ENCODE measurements around the gene SMARCD3. TPM values are rescaled to one million over a fixed set of nuclear protein-coding genes. Genes with fewer than 3 reads are reported as not detected.

SMARCD3 gene
- total and polyA plus RNA-seq, 9 of the 15 experiments (the other 6 are each of a cell fraction or from before 2014, with no cell fraction given), result 0.43 to 3.6 (median 2.6) TPM

DNA sequence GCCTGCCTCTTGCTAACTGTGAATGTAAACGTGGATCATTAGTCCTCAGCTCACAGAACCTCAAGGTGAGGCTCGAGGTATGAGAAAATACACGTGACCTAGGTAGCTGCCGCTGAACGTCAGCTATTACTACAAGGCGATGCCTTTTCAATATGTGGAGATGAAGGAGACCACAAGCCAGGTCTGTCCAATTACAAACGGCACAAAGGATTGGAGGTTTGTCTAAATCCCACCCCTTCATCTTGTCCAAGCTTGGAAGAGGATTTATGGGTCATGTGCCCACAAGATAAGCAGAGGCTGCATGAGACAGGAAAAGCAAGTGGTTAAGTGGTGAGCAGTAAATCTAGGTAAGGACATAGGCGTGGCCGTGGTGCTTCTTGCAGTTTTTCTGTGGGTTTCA, 41.6 kb downstream of the SMARCD3 start (continued):
- TF ChIP-seq ZNF232 (CRISPR knock-in tag; IDR thresholded peaks at IDR 0.05) (no peak), EP300 (IDR thresholded peaks at IDR 0.05; ENCODE audit: low read length) (peak; percentile 66), CEBPG (CRISPR knock-in tag; IDR thresholded peaks at IDR 0.05) (no peak), CEBPG (tag; conservative IDR thresholded peaks at IDR 0.05 in 1 of 2, IDR thresholded peaks at IDR 0.05 in 1 of 2) (no peak), FUS (optimal IDR thresholded peaks at IDR 0.05; ENCODE audit: low read depth, low read length) (no peak), CCAR2 (IDR thresholded peaks at IDR 0.05; ENCODE audit: low read depth, low read length) (no peak), HOXB6 (CRISPR knock-in tag; IDR thresholded peaks at IDR 0.05; ENCODE audit: borderline replicate concordance) (no peak), SNRNP70 (optimal IDR thresholded peaks at IDR 0.05; ENCODE audit: low read depth, low read length) (no peak), ZNF239 (CRISPR knock-in tag; IDR thresholded peaks at IDR 0.05) (no peak), ATF1 (CRISPR knock-in tag; IDR thresholded peaks at IDR 0.05) (no peak), ATF1 (tag; IDR thresholded peaks at IDR 0.05) (no peak; the same call in 1 of the 2 replicates), MCM3 (IDR thresholded peaks at IDR 0.05) (no peak), MAFF (IDR thresholded peaks at IDR 0.05; ENCODE audit: low read length) (no peak), ZNF408 (CRISPR knock-in tag; IDR thresholded peaks at IDR 0.05; ENCODE audit: low read depth) (no peak), RBM34 (IDR thresholded peaks at IDR 0.05; ENCODE audit: borderline replicate concordance, insufficient read depth, low read length) (no peak), THRAP3 (IDR thresholded peaks at IDR 0.05; ENCODE audit: borderline replicate concordance) (no peak), ZNF354B (CRISPR knock-in tag; IDR thresholded peaks at IDR 0.05) (no peak), SMAD1 (IDR thresholded peaks at IDR 0.05; ENCODE audit: low read depth, low read length, partially characterized antibody) (no peak), PML (IDR thresholded peaks at IDR 0.05; ENCODE audit: low read length) (peak; percentile 84), HNRNPUL1 (IDR thresholded peaks at IDR 0.05; ENCODE audit: low read length) (no peak), HMGN3 (IDR thresholded peaks at IDR 0.05; ENCODE audit: borderline replicate concordance, extremely low read depth, insufficient read length, low read depth, low read length) (no peak), SPI1 (IDR thresholded peaks at IDR 0.05; ENCODE audit: borderline replicate concordance, low read depth, low read length) (no peak)
- TF ChIP-seq, protein P1, sequence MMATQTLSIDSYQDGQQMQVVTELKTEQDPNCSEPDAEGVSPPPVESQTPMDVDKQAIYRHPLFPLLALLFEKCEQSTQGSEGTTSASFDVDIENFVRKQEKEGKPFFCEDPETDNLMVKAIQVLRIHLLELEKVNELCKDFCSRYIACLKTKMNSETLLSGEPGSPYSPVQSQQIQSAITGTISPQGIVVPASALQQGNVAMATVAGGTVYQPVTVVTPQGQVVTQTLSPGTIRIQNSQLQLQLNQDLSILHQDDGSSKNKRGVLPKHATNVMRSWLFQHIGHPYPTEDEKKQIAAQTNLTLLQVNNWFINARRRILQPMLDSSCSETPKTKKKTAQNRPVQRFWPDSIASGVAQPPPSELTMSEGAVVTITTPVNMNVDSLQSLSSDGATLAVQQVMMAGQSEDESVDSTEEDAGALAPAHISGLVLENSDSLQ (IDR thresholded peaks at IDR 0.05), result peak; percentile 97
- TF ChIP-seq, protein P2, sequence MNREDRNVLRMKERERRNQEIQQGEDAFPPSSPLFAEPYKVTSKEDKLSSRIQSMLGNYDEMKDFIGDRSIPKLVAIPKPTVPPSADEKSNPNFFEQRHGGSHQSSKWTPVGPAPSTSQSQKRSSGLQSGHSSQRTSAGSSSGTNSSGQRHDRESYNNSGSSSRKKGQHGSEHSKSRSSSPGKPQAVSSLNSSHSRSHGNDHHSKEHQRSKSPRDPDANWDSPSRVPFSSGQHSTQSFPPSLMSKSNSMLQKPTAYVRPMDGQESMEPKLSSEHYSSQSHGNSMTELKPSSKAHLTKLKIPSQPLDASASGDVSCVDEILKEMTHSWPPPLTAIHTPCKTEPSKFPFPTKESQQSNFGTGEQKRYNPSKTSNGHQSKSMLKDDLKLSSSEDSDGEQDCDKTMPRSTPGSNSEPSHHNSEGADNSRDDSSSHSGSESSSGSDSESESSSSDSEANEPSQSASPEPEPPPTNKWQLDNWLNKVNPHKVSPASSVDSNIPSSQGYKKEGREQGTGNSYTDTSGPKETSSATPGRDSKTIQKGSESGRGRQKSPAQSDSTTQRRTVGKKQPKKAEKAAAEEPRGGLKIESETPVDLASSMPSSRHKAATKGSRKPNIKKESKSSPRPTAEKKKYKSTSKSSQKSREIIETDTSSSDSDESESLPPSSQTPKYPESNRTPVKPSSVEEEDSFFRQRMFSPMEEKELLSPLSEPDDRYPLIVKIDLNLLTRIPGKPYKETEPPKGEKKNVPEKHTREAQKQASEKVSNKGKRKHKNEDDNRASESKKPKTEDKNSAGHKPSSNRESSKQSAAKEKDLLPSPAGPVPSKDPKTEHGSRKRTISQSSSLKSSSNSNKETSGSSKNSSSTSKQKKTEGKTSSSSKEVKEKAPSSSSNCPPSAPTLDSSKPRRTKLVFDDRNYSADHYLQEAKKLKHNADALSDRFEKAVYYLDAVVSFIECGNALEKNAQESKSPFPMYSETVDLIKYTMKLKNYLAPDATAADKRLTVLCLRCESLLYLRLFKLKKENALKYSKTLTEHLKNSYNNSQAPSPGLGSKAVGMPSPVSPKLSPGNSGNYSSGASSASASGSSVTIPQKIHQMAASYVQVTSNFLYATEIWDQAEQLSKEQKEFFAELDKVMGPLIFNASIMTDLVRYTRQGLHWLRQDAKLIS (CRISPR knock-in tag; IDR thresholded peaks at IDR 0.05), result no peak
- TF ChIP-seq, protein P3, sequence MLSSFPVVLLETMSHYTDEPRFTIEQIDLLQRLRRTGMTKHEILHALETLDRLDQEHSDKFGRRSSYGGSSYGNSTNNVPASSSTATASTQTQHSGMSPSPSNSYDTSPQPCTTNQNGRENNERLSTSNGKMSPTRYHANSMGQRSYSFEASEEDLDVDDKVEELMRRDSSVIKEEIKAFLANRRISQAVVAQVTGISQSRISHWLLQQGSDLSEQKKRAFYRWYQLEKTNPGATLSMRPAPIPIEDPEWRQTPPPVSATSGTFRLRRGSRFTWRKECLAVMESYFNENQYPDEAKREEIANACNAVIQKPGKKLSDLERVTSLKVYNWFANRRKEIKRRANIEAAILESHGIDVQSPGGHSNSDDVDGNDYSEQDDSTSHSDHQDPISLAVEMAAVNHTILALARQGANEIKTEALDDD (IDR thresholded peaks at IDR 0.05), result peak; percentile 75

All from K562 (cell line).